ENCODE results near the gene HDLBP.

HDLBP gene

GRCh38 chr2:241193271-241193670 is 122.2 kb downstream of the HDLBP start:
- H3K9me3 ChIP-seq (ENCODE audit: low read length): no peaks in the 10 kb centered on the region
- no peaks in the 10 kb centered on the region for H3K4me1 ChIP-seq (ENCODE audit: insufficient read depth, low read length)

DNA sequence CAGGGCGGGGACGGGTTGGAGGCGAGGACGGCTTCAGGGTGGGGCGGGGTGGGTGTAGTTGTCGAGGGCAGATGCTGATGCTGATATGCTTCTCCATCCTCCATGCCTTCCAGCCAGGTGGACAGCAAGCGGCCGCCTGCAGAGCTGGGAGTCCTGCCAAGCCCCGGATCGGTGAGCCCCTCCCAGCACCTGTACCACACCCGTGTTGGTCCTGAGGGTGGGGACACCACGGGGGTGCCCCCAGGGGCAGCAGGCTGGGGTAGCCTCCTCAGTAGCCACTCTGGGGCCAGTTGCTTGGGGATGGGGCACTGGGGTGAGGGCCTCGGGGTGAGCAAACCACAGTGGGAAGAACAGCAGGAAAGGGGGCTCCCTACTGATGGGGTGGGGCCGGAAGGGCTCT is 124.4 kb downstream of the HDLBP start:
- no peaks in the 10 kb centered on the region for H3K4me1 ChIP-seq (ENCODE audit: insufficient read depth, low read length)
- H3K27me3 ChIP-seq (ENCODE audit: control insufficient read depth in 1 of 2, insufficient read depth in 2 of 2, low read length in 2 of 2): no peaks in the 10 kb centered on the region
- no peak overlapping the region for H3K9ac ChIP-seq (ENCODE audit: low read length)
- no peaks in the 10 kb centered on the region for H3K9me3 ChIP-seq (ENCODE audit: low read length)
- H3K36me3 ChIP-seq (ENCODE audit: insufficient read depth, low read length): no peaks in the 10 kb centered on the region
- H3K4me3 ChIP-seq (ENCODE audit: low read depth in 1 of 2, low read length in 2 of 2): no peak overlapping the region
- no peak overlapping the region for H3K27ac ChIP-seq (ENCODE audit: low read depth, low read length)

More at GRCh38 chr2:241193271-241193670, 122.2 kb downstream of the HDLBP start:
- Histone ChIP-seq H3K27ac (ENCODE audit: low read depth, low read length) (no peak overlapping the region), H3K4me3 (ENCODE audit: low read depth in 1 of 2, low read length in 2 of 2) (no peak overlapping the region), H3K36me3 (ENCODE audit: insufficient read depth, low read length) (no peaks in the 10 kb centered on the region), H3K9ac (ENCODE audit: low read length) (no peak overlapping the region), H3K27me3 (ENCODE audit: control insufficient read depth in 1 of 2, insufficient read depth in 2 of 2, low read length in 2 of 2) (no peaks in the 10 kb centered on the region)

- H3K4me1 ChIP-seq (ENCODE audit: insufficient read depth, low read length): no peaks in the 10 kb centered on the region
- H3K27ac ChIP-seq (ENCODE audit: low read depth, low read length): no peak overlapping the region
- no peak overlapping the region for H3K9ac ChIP-seq (ENCODE audit: low read length)
- no peaks in the 10 kb centered on the region for H3K36me3 ChIP-seq (ENCODE audit: insufficient read depth, low read length)
- no peak overlapping the region for H3K4me3 ChIP-seq (ENCODE audit: low read depth in 1 of 2, low read length in 2 of 2)
- H3K9me3 ChIP-seq (ENCODE audit: low read length): no peaks in the 10 kb centered on the region
- H3K27me3 ChIP-seq (ENCODE audit: control insufficient read depth in 1 of 2, insufficient read depth in 2 of 2, low read length in 2 of 2): no peaks in the 10 kb centered on the region
Observed at GRCh38 chr2:241190291-241190981, 125.0 kb downstream of the HDLBP start.

DNA sequence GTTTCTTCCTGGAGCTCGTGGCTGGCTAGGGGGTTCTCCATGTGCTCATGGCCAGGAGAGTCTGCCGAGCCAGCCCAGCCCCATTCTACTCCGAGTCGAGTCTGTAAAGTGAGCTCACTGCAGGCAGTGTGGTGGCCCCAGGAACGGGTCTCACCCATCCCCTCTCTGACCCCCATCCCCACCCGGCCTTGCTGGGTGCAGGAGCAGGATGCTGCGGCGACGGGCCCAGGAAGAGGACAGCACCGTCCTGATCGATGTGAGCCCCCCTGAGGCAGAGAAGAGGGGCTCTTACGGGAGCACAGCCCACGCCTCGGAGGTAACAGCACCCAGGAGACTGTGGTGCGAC is 125.6 kb downstream of the HDLBP start:
- no peaks in the 10 kb centered on the region for H3K9me3 ChIP-seq (ENCODE audit: low read length)
- no peak overlapping the region for H3K27ac ChIP-seq (ENCODE audit: low read depth, low read length)
- H3K9ac ChIP-seq (ENCODE audit: low read length): no peak overlapping the region

DNA sequence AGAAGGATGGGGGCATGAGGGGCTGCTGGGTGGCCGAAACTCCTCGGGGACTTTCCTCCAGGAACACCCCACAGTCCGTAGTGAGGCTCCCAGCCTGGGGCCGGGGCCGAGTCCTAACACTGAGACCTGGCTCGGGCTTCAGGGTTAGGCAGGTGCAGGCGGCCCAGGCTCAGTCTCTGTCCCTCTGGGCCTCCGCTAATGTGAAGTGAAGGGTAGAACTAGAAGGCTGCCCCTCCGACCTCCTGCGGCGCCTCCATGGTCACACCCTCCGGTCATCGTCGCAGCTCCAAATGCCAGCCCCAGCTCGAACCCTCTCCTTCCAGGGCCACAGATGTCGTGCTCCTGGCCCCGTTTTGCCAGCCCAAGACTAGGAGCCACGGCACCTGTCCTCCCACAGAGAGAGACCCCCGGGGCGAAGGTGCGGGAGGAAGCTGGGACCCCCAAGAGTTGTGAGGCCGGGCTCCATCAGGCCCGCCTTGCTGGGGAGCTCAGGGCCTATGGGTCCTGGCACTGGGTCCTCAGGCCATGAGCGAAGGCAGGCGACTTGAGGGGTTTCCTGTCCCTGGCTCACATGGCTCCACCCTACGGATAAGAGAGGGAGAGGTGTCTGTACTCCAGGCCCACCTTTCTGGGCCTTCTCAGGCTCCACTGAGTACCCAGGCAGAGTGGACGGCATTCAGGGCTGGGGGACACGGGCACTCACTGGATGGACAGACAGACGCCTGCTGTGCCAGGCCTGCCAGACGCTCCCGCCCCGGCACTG is 126.2 kb downstream of the HDLBP start:
- Histone ChIP-seq H3K4me3 (ENCODE audit: low read depth in 1 of 2, low read length in 2 of 2) (no peak overlapping the region), H3K9me3 (ENCODE audit: low read length) (no peaks in the 10 kb centered on the region), H3K27ac (ENCODE audit: low read depth, low read length) (no peak overlapping the region), H3K27me3 (ENCODE audit: control insufficient read depth in 1 of 2, insufficient read depth in 2 of 2, low read length in 2 of 2) (no peaks in the 10 kb centered on the region), H3K9ac (ENCODE audit: low read length) (no peak overlapping the region), H3K4me1 (ENCODE audit: insufficient read depth, low read length) (no peaks in the 10 kb centered on the region), H3K36me3 (ENCODE audit: insufficient read depth, low read length) (no peaks in the 10 kb centered on the region)

More for the DNA sequence above, 125.6 kb downstream of the HDLBP start:
- Histone ChIP-seq H3K36me3 (ENCODE audit: insufficient read depth, low read length) (no peaks in the 10 kb centered on the region), H3K27me3 (ENCODE audit: control insufficient read depth in 1 of 2, insufficient read depth in 2 of 2, low read length in 2 of 2) (no peaks in the 10 kb centered on the region), H3K4me1 (ENCODE audit: insufficient read depth, low read length) (no peaks in the 10 kb centered on the region), H3K4me3 (ENCODE audit: low read depth in 1 of 2, low read length in 2 of 2) (no peak overlapping the region)

DNA sequence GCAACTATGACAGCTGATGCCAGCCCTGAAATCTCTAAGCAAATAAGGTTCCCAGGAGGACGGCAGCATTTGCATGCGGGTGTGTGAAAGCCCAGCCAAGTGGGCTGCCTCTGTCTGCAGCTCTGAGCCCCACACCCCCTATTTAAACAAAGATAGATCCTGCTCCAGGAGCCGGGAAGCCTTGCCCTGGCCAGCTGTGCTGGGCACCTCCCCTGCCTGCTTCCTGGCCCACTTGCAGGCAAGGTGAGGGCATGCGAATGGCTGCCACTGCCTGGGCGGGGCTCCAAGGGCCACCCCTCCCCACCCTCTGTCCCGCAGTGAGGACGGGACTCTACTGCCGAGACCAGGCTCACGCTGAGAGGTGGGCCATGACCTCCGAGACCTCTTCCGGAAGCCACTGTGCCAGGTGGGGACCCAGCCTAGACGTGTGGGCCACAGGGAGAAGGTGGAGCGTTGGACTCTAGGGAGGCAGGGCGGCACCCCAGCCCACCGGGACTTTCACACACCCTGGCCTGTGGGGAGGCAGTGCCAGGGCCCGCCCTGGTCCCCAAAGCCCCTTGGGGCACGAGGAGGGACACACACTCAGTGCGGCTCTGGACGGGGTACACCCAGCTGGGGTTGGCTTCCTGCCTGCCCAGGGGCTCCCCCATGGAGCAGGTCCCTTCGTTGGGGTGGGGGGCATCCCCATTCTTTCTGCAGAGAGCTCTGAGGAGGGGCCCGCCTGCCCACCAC is 126.9 kb downstream of the HDLBP start, which contains the start of gene ANO7:
Gene ANO7 (plus strand): TSS at position 317 of the 732 bp plus-strand sequence. CDS start 1,387 bp downstream, outside the sequence.
- Histone ChIP-seq H3K9ac (ENCODE audit: low read length) (no peak within 1 kb of the TSS), H3K4me1 (ENCODE audit: insufficient read depth, low read length) (no peaks in the 10 kb centered on the region), H3K36me3 (ENCODE audit: insufficient read depth, low read length) (no peaks in the 10 kb centered on the region), H3K27ac (ENCODE audit: low read depth, low read length) (no peak within 1 kb of the TSS), H3K27me3 (ENCODE audit: control insufficient read depth in 1 of 2, insufficient read depth in 2 of 2, low read length in 2 of 2) (no peaks in the 10 kb centered on the region), H3K9me3 (ENCODE audit: low read length) (no peaks in the 10 kb centered on the region), H3K4me3 (ENCODE audit: low read depth in 1 of 2, low read length in 2 of 2) (no peak within 1 kb of the TSS)

DNA sequence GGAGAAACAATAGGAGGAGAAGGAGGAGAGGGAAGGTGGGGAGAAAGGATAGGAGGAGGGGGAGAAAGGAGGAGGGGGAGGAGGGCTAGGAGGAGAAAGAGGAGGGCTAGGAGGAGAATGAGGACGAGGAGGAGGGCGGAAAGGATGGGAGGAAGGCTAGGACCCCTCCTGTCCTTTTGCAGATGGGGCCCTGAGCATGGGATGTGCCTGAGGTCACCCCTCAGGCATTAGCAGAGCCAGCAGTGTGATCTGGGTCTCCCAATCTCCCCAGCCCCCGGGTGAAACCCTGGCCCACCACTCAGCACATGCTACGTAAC is 127.6 kb downstream of the HDLBP start:
- Histone ChIP-seq H3K9me3 (ENCODE audit: low read length) (no peaks in the 10 kb centered on the region), H3K4me1 (ENCODE audit: insufficient read depth, low read length) (no peaks in the 10 kb centered on the region), H3K36me3 (ENCODE audit: insufficient read depth, low read length) (peaks cover 2% of the 10 kb centered on the region), H3K9ac (ENCODE audit: low read length) (no peak overlapping the region), H3K27ac (ENCODE audit: low read depth, low read length) (no peak overlapping the region), H3K27me3 (ENCODE audit: control insufficient read depth in 1 of 2, insufficient read depth in 2 of 2, low read length in 2 of 2) (no peaks in the 10 kb centered on the region), H3K4me3 (ENCODE audit: low read depth in 1 of 2, low read length in 2 of 2) (no peak overlapping the region)

- Histone ChIP-seq H3K4me3 (ENCODE audit: low read depth in 1 of 2, low read length in 2 of 2) (no peak overlapping the region), H3K9ac (ENCODE audit: low read length) (no peak overlapping the region), H3K36me3 (ENCODE audit: insufficient read depth, low read length) (peaks cover 6% of the 10 kb centered on the region), H3K27ac (ENCODE audit: low read depth, low read length) (no peak overlapping the region), H3K27me3 (ENCODE audit: control insufficient read depth in 1 of 2, insufficient read depth in 2 of 2, low read length in 2 of 2) (no peaks in the 10 kb centered on the region), H3K9me3 (ENCODE audit: low read length) (no peaks in the 10 kb centered on the region), H3K4me1 (ENCODE audit: insufficient read depth, low read length) (no peaks in the 10 kb centered on the region)
Observed at GRCh38 chr2:241187101-241187917, 128.2 kb downstream of the HDLBP start.

DNA sequence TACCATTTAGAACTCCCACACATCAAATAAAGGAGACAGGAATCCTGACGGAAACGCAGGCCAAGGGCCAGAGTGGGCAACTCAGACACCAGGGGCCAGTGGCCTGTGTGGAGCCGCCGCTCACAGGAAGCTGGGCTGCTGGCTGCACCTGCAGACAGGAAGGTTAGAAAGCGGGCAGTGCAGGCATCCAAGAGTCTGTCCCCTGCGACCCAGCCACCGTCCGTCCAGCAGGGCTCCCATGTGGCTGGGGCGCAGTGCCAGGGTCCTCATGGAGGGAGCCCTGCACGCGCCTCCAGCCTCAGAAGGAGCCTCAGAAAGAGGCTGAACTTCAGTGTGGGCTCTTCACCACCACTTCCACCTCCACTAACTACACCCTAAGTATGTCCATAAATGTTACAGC is 129.5 kb downstream of the HDLBP start:
- no peaks in the 10 kb centered on the region for H3K9me3 ChIP-seq (ENCODE audit: low read length)
- peaks cover 6% of the 10 kb centered on the region for H3K36me3 ChIP-seq (ENCODE audit: insufficient read depth, low read length)
- H3K4me3 ChIP-seq (ENCODE audit: low read depth in 1 of 2, low read length in 2 of 2): no peak overlapping the region
- H3K4me1 ChIP-seq (ENCODE audit: insufficient read depth, low read length): no peaks in the 10 kb centered on the region
- H3K9ac ChIP-seq (ENCODE audit: low read length): no peak overlapping the region
- H3K27me3 ChIP-seq (ENCODE audit: control insufficient read depth in 1 of 2, insufficient read depth in 2 of 2, low read length in 2 of 2): no peaks in the 10 kb centered on the region
- H3K27ac ChIP-seq (ENCODE audit: low read depth, low read length): no peak overlapping the region

DNA sequence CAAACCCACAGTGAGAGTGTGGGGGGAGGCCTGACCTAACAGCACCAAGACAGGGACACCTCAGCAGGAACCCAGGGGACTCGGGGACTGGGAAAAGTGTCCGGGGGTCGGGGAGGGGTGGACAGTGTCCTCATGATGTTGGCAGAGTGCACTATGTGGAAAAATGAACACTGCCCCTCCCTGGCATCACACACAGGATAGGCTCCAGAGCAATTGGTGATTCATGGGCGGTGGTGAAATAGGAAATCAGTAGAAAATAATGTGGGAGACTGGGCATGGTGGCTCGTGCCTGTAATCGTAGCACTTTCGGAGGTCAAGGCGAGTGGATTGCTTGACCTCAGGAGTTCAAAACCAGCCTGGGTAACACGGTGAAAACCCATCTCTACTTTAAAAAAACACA is 130.6 kb downstream of the HDLBP start:
- Histone ChIP-seq H3K36me3 (ENCODE audit: insufficient read depth, low read length) (peaks cover 6% of the 10 kb centered on the region), H3K9ac (ENCODE audit: low read length) (no peak overlapping the region), H3K9me3 (ENCODE audit: low read length) (no peaks in the 10 kb centered on the region), H3K27ac (ENCODE audit: low read depth, low read length) (no peak overlapping the region), H3K27me3 (ENCODE audit: control insufficient read depth in 1 of 2, insufficient read depth in 2 of 2, low read length in 2 of 2) (no peaks in the 10 kb centered on the region), H3K4me1 (ENCODE audit: insufficient read depth, low read length) (no peaks in the 10 kb centered on the region), H3K4me3 (ENCODE audit: low read depth in 1 of 2, low read length in 2 of 2) (no peak overlapping the region)

GRCh38 chr2:241183221-241183620 is 132.3 kb downstream of the HDLBP start:
- Histone ChIP-seq H3K4me3 (ENCODE audit: low read depth in 1 of 2, low read length in 2 of 2) (no peak overlapping the region), H3K9me3 (ENCODE audit: low read length) (no peaks in the 10 kb centered on the region), H3K27me3 (ENCODE audit: control insufficient read depth in 1 of 2, insufficient read depth in 2 of 2, low read length in 2 of 2) (no peaks in the 10 kb centered on the region), H3K4me1 (ENCODE audit: insufficient read depth, low read length) (peaks cover 3% of the 10 kb centered on the region), H3K27ac (ENCODE audit: low read depth, low read length) (no peak overlapping the region), H3K36me3 (ENCODE audit: insufficient read depth, low read length) (peaks cover 10% of the 10 kb centered on the region), H3K9ac (ENCODE audit: low read length) (no peak overlapping the region)
